HepG2 (cell line): ENCODE measurements around the gene NCOA5. TPM values are rescaled to one million over a fixed set of nuclear protein-coding genes. Genes with fewer than 3 reads are reported as not detected.
A peak's percentile ranks its signal among the peaks of the same experiment; 100 is the strongest.

Source experiments
- ATF7 ChIP-seq, 2 experiments: fragments of 450-650 bp in 1 of 2; sonication (generic) in 1 of 2; formaldehyde crosslinking in 1 of 2; IDR thresholded peaks; 2 replicates each; pipeline versions ENCODE4 v1.4.0 to v1.6.1; 2016 to 2020; ENCODE audit warnings: antibody characterized with exemption in 1 of 2, mild to moderate bottlenecking in 1 of 2, missing genetic modification reagents in 1 of 2
- CREB1 ChIP-seq, 2 experiments: fragments of 450-650 bp in 1 of 2; IDR thresholded peaks; 2 replicates each; pipeline ENCODE4 v1.6.1; 2016 to 2017; ENCODE audit warnings: control low read depth in 1 of 2, mild to moderate bottlenecking in 1 of 2, missing compliant biosample characterization in 1 of 2, missing genetic modification characterization in 1 of 2
- HIC2 ChIP-seq: sonication (generic); formaldehyde crosslinking; IDR thresholded peaks from 2 replicates; pipeline ENCODE4 v1.9.0; 2022; ENCODE audit warnings: low read depth, missing genetic modification reagents
- HINFP ChIP-seq: sonication (generic); formaldehyde crosslinking; IDR thresholded peaks from 2 replicates; pipeline ENCODE4 v1.4.0; 2020; ENCODE audit warnings: low read depth, mild to moderate bottlenecking, missing genetic modification reagents
- HNF1A ChIP-seq, 2 experiments: sonication (generic) in 1 of 2; formaldehyde crosslinking in 1 of 2; IDR thresholded peaks; 2 replicates each; pipeline versions ENCODE4 v1.4.0 to v1.6.1; 2016 to 2020; ENCODE audit warnings: borderline replicate concordance in 1 of 2, low read depth in 1 of 2, mild to moderate bottlenecking in 1 of 2, missing genetic modification reagents in 1 of 2
- POGK ChIP-seq: sonication (generic); formaldehyde crosslinking; conservative IDR thresholded peaks from 2 replicates; pipeline ENCODE4 v1.8.0; 2022; ENCODE audit warnings: mild to moderate bottlenecking, moderate library complexity, missing genetic modification reagents
- RAD21 ChIP-seq: fragments of 450-650 bp; formaldehyde crosslinking; IDR thresholded peaks from 2 replicates; pipeline ENCODE4 v1.5.0; 2020; ENCODE audit warnings: mild to moderate bottlenecking
- RNF219 ChIP-seq: sonication (generic); formaldehyde crosslinking; IDR thresholded peaks from 2 replicates; pipeline ENCODE4 v1.5.0; 2020; ENCODE audit warnings: mild to moderate bottlenecking, missing genetic modification reagents
- SALL1 ChIP-seq: sonication (generic); formaldehyde crosslinking; IDR thresholded peaks from 2 replicates; pipeline ENCODE4 v1.8.0; 2022; ENCODE audit warnings: mild to moderate bottlenecking, missing genetic modification reagents
- SNAI1 ChIP-seq: sonication (generic); formaldehyde crosslinking; IDR thresholded peaks from 2 replicates; pipeline ENCODE4 v1.5.0; 2020; ENCODE audit warnings: mild to moderate bottlenecking, missing genetic modification reagents, borderline replicate concordance
- YY1 ChIP-seq: IDR thresholded peaks from 2 replicates; pipeline ENCODE4 v1.6.1; 2011; ENCODE audit warnings: low read length, low read depth, moderate library complexity, mild to moderate bottlenecking; ENCODE audit not compliant: insufficient read depth, insufficient replicate concordance
- ZNF343 ChIP-seq: sonication (generic); formaldehyde crosslinking; IDR thresholded peaks from 2 replicates; pipeline ENCODE4 v1.4.0; 2020; ENCODE audit warnings: mild to moderate bottlenecking, missing genetic modification reagents
- polyA plus RNA-seq, 8 experiments: library from polyadenylated mRNA; depleted of rRNA in 3 of 8; stranded (reverse) in 7 of 8; unstranded in 1 of 8; fragments of >200 nt; fragmentation: Illumina TruSeq in 4 of 8; extraction: Trizol in 4 of 8; gene quantifications; 2 replicates each; pipeline versions ENCODE4 v1.2.1 to v1.2.3, GENCODE V29; 2011 to 2016; ENCODE audit warnings: low read depth in 4 of 8, missing spikeins in 1 of 8, mixed read lengths in 1 of 8; ENCODE audit not compliant: insufficient read depth in 1 of 8
- total RNA-seq, 5 experiments: library from RNA; depleted of rRNA; stranded (reverse); fragments of >200 nt; fragmentation: Illumina TruSeq; extraction: Trizol; gene quantifications; 2 replicates each; pipeline ENCODE4 v1.2.3, GENCODE V29; 2016; ENCODE audit warnings: low read depth in 1 of 5

NCOA5 gene
- total and polyA plus RNA-seq, 2 of the 13 experiments (the other 11 are each of a cell fraction or from before 2014, with no cell fraction given): 16.5 to 28.4 TPM

- TF ChIP-seq POGK: no peak
- TF ChIP-seq HINFP (CRISPR knock-in tag): 0 out of 2 replicates have a peak, but pooled peaks have one; percentile 43
- TF ChIP-seq SALL1 (CRISPR knock-in tag): peak; percentile 28; the same call in 1 of the 2 replicates
- TF ChIP-seq HNF1A (IDR thresholded peaks at IDR 0.05; ENCODE audit: low read depth): no peak
- TF ChIP-seq HNF1A (CRISPR knock-in tag; IDR thresholded peaks at IDR 0.05; ENCODE audit: borderline replicate concordance): no peak
- no peak for TF ChIP-seq HIC2 (CRISPR knock-in tag)
- TF ChIP-seq ATF7 (IDR thresholded peaks at IDR 0.05): no peak
- TF ChIP-seq ATF7 (CRISPR knock-in tag; IDR thresholded peaks at IDR 0.05): 0 out of 2 replicates have a peak, but pooled peaks have one; percentile 40
- no peak for TF ChIP-seq SNAI1 (CRISPR knock-in tag)
- TF ChIP-seq CREB1 (IDR thresholded peaks at IDR 0.05): no peak
- no peak for TF ChIP-seq CREB1 (CRISPR knock-in tag; IDR thresholded peaks at IDR 0.05)
- no peak for TF ChIP-seq ZNF343 (CRISPR knock-in tag)
- no peak for TF ChIP-seq RNF219 (CRISPR knock-in tag)
- TF ChIP-seq RAD21 (CRISPR knock-in tag): peak; percentile 98
- peak; percentile 31 for TF ChIP-seq YY1
These were observed 43.0 kb upstream of the NCOA5 start (continued) for GRCh38 chr20:46132705-46133120.
